ENCODE measurements around the gene TRIP10.
"Not testable (repeated sequence)": the region's sequence is repeated elsewhere in the genome, so short reads cannot be mapped to it uniquely, and the experiment has no call there.

TRIP10 gene, protein sequence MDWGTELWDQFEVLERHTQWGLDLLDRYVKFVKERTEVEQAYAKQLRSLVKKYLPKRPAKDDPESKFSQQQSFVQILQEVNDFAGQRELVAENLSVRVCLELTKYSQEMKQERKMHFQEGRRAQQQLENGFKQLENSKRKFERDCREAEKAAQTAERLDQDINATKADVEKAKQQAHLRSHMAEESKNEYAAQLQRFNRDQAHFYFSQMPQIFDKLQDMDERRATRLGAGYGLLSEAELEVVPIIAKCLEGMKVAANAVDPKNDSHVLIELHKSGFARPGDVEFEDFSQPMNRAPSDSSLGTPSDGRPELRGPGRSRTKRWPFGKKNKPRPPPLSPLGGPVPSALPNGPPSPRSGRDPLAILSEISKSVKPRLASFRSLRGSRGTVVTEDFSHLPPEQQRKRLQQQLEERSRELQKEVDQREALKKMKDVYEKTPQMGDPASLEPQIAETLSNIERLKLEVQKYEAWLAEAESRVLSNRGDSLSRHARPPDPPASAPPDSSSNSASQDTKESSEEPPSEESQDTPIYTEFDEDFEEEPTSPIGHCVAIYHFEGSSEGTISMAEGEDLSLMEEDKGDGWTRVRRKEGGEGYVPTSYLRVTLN

DNA sequence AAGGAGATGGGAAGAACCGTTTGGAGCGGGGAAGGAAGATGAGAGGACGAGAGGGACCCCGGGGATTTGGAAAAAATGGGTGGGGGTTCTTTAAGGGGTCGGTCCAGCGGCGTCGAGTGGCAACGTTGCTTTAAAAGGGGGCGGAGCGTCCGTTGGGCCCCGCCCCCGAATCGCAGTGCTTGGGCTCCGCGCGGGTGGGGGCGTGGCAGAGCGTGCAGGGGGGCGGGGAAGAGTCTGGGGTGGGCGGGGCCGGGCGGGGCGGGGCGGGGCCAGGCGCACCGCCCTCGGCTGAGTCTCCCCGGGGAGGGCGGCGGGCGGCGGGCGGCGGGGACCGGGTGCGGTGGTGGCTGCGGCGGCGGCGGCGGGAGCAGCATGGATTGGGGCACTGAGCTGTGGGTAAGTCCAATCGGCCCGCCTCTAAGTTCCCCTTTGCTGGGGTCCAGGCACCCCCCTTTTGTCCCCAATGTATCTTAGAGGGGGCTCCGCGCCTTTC, at the start of gene TRIP10:
Gene TRIP10, plus strand, starts transcription at position 291 of the 493 bp plus-strand sequence. Its CDS starts 82 bp downstream, at position 373.
- DNase-seq, result peak; percentile 43

DNA sequence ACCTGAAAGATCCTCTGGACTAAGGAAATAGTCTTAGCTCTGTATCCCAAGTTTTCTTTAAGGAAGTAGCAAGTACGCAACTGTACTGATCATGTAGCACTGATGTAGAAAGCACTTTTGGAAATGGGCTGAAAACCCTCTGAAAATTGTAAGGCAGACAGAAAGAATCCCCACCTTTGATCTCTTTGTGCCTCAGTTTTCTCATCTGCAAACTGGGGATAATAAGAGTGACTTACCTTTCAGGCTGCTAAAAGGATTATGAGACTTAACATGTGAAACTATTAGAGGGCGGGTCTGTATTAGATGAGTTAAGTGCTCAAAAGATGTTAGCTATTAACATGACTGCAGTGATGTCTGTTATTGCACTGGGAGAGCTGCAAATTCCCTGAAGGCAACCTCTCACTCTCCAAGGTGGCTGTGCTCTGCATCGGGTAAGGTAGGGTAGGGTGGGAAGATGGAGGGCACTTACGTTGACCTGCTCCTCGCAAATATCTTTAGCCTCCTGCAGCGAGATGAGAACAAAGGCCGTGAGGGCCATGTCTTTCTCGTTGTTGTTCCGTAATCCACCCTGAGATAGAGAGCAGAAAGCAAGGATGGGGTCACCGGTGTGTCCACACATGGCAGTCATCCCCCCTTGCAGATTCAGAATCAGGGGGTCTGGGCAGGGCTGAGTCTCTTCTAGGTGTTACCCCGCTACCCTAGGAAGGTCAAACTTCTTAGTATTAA, 49.2 kb upstream of the TRIP10 start:
- no peak for DNase-seq

DNA sequence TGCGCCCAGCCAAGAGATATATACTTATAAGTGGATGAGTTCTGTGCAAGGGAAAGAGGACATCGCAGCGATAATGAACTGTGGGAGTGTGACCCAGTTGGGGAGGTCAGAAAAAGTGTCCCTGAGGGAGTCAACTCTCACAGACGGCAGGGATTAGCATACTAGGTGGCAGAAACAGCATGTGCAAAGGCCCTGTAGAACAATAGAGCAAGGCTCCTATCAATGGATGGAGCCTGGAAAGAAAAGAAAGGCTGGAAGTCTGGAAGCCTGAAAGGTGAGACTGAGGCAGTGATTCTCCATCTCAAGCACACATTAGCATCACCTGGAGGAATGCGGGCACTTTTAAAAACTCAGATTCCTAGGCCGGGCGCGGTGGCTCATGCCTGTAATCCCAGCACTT, 48.1 kb upstream of the TRIP10 start:
- DNase-seq, result no peak

DNA sequence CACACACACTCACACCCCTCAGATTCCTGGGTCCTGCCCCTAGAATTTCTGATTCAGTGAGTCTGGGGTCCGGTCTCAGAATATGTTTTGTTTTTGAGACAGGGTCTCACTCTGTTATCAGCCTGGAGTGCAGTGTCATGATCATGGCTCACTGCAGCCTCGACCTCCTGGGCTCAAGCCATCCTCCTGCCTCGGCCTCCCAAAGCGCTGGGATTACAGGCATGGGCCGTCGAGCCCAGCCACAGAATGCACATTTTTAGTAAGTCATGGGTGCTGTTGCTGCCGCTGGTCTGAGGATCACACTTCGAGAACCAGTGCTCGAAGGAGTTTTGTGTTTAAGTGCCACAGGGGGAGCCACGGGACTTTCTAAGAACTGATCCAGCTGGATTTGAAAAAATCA, 47.5 kb upstream of the TRIP10 start:
- no peak for DNase-seq

DNA sequence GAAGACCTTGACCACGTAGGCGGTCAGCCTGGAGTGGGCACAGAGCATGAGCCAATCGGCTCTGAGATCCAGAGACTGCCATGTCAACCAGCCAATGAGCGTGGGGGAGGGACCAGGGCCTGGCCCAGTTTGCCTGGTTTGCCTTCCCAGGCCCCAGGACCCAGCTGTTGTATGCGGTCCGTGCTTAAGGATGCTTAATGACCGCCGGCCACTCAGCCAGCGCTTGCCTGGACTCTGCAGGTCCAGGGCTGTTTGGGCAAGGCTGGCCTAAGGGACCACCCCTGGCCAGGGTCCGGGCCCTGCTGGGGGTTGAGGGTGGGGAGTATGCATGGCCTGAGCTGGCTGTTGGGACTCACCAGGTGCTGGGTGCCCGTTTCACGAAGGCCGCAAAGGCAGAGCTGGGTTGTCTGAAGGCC, 46.4 kb upstream of the TRIP10 start:
- DNase-seq, result no peak

DNA sequence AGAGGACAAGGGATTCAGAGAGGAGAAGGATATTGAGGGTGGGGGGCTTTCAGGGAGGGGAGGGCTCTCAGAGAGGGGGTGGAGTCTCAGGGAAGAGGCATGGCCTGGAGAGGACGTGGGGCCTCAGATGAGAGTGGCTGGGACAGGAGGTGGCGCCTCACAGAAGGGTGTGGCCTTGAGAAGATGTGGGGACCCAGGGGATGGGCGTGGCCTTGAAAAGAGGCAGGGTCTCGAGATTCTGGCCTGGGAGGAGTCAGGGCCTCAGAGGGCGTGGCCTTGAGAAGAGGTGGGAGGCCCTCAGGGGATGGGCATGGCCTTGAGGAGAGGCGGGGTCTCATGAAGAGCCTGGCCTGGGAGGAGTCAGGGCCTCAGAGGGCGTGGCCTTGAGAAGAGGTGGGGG, 45.8 kb upstream of the TRIP10 start:
- no peak for DNase-seq

DNA sequence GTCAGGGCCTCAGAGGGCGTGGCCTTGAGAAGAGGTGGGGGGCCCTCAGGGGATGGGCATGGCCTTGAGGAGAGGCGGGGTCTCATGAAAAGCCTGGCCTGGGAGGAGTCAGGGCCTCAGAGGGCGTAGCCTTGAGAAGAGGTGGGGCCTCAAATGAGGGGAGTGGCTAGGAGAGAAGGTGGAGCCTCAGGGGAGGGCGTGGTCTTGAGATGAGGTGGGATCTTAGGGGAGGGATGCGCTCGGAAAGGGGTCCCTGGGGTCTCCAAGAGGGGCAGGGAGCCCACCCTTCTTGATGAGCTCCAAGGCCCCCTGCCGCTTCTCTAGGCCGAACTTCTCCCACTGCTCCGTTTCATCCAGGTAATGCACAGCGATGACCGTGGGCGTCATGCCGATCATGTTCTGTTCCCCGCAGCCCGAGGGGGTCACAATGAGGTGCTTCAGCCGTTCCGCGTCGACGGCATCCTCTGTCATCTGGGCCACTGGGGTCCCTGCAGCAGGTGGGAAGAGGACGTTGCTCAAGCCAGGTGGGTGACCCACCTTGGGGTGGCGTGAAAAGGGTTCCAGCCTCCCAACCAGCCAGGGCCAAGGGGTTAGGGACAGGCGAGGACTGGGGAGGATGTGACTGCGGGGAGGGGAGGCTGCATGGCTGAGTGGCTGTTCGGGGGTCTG, 45.2 kb upstream of the TRIP10 start:
- no peak for DNase-seq

DNA sequence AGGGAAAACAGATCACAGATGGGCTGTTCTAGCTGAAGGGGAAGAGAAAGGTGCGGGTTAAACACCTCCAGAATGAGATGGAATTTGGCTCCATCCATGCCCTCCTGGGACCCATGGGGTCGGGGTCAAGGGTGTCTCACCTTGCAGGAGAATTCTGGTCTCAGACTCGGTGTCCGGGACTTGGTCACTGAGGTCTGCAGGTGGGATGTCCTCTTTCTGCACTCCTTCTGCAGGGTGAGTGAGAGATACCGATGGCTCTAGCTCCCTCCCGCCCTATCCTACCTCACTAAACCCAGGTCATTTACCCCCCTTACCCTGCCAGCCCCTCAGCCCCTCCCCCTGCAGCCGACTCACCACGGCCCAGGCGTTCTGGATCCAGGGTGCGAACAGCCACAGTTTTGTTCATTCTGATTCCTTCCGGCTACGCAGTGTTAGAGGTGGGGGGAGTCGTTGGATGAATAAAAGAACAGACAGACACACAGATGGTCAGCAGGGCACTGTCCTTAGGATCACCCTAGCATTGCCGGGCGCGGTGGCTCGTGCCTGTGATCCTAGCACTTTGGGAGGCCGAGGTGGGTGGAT, 43.1 kb upstream of the TRIP10 start:
- no peak for DNase-seq

DNA sequence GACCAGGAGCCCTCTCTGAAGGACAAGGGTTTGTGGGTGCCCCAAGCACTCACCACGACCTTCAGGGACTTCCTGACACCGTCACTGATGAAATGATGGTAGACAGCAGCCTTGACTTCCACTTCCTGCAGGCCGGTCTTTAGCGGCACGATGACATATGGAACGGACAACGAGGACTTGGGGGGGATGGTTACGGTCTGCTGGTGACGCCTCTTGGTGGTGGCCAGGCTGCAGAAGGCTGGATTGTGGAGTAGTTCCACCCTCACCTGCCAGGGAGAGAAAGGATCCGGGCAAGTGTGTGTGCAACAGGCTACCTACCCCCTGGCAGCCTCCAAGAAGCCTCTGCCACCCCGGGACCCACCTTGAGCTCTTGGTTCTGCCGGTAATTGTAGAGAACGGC, 42.2 kb upstream of the TRIP10 start:
- no peak for DNase-seq

DNA sequence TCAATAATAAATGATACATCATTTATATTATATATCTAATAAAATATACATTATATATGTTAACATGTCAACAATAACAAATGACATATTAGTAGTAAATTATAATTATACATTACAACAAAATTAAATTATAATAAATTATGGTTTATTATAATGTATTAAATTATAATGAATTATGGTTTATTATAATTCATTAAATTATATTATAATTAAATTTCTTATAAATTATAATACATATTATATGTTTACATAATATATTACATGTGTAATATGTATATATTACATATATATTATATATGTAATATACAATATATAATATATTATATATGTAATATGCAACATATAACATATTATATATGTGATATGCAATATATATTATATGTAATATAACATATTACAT, 39.5 kb upstream of the TRIP10 start:
- no peak for DNase-seq

DNA sequence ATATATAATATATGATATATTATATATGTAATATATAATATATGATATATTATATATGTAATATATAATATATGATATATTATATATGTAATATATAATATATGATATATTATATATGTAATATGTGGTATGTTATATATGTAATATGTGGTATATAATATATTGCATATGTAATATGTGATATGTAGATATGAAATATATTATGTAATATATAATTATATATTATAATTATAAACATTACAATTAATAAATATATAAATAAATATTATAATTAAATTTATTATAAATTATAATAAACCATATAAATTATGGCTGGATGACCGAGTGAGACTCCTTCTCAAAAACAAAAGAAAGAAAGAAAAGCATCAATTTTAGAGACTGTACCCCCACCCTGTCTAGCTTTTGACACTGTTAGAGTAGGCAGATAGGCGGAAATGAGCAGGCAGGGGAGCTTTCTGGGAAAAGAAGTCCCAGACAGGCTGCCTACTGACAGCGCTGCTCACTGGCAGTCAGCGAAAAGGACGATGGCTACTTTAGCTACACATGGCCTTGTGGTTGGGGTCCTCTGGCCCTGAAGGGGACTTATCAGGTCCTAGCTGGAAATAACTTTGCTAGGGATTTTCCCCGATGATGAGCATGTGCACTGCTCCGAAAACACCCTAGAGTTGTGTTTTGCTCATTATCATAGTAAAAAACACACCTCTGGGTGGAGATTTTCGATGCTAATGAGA, 38.7 kb upstream of the TRIP10 start:
- no peak for DNase-seq

DNA sequence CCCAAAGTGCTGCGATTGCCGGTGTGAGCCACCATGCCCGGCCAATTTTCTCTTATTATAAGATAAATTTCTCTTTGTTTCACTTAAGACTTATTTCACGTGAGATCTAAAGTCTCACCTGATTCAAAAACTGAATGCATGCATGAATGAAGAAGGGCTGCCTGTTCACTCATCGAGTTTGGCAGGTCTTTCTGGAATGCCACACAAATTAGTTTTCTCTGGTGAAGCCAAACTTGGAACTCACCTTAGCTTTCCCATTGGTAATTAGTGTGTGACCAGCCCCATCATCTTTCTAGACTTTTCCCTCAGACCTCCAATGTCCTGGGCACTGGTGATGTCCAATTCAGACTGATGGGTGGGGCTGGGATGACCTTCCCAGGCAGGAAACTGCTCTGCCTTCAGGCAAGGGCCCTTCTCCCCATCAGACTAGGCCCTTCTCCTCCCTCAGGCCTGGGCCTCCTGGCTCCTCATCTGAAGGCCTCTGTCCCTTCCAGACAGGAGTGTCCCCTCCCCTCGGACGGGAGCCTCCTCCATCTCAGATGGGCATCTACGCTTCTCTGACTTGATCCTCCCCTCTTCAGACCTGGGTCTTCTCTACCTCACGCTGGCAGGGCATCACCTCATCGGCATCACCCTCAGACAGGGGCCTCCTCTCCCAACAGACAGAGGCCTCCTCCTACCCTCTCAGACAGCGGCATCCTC, 33.4 kb upstream of the TRIP10 start:
- DNase-seq, result no peak

DNA sequence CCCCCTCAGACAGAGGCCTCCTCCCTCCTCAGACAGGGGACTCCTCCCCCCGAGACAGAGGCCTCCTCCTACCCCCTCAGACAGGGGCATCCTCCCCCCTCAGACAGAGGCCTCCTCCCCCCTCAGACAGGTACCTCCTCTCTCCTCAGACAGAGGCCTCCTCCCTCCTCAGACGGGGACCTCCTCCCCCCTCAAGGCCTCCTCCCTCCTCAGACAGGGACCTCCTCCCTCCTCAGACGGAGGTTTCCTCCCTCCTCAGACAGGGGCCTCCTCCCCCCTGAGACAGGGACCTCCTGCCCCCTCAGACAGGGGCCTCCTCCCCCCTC, 32.9 kb upstream of the TRIP10 start:
- DNase-seq, result no peak

DNA sequence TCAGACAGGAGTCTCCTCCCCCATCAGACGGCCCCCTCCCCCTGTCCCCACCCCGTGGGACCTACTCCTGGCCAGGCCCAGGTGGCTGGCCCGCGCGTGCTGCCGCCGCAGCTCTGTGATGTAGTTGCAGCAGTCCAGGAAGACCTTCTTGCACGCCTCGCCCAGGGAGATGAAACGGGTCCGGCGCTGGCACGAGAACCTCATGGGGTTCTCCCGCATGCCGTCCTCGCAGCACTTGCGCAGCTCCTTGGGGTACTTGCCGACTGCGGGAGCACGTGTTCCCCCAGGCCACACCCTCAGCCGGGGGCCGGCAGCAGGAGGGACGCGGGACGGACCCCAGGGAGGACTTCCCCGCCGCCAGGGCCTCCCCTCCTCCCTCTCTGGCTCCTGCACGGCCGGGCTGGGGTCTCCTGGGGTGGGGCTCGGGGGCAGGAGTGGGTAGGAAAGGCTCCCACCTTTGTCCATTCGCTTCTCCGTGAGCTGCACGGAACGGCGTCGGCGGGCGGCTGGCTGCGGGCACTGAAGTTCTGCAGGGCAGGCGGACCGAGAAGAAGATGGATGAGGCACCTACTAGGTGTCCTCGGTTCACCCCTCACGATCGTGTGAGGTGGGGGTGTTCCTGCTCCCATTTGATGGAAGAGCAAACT, 32.3 kb upstream of the TRIP10 start:
- DNase-seq, result no peak

DNA sequence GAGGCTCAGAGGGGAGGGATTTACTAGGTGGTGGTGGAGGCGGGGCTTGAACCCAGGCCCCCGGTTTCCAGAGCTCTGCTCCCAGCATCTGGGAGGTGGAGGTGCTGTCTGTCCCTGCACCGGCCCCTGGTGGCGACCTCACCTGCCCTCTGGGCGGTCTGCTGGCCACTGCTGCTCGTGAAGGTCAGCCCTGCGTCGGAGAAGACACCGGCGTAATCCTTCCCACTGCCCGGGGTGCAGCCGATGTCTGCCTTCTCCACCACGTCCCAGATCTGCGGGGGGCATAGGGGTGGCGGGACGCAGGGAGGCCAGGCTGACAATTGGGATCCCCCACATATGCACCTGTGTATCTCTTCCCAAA, 31.8 kb upstream of the TRIP10 start:
- DNase-seq, result no peak

DNA sequence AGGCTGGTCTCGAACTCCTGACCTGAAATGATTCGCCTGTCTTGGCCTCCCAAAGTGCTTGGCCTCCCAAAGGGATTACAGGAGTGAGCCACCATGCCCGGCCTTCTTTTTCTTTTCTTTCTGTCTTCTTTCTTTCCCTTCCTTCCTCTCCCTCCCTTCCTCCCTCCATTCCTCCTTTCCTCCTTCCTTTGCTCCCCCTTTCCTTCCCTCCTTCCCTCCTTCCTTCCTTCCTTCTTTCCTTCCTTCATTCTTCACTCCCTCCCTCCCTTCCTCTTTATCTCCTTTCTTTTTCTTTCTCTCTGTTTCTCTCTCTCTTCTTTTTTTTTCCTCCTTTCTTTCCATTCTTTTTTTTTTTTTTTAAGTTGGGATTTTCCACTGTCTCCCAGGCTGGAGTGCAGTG, 31.1 kb upstream of the TRIP10 start:
- no peak for DNase-seq

DNA sequence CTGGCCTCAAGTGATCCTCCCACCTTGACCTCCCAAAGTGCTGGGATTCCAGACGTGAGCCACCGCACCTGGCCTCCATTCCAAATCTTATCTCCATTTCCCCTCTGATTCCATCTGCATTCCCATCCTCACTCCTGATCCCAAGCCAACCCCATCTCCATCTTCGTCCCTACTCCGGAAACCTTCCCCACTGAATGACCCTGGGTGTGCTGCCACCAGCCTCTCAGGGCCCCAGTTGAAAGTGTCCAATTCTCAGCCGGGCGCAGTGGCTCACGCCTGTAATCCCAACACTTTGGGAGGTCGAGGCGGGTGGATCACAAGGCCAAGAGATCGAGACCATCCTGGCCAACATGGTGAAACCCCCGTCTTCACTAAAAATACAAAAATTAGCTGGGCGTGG, 30.6 kb upstream of the TRIP10 start:
- not testable (repeated sequence) for DNase-seq

DNA sequence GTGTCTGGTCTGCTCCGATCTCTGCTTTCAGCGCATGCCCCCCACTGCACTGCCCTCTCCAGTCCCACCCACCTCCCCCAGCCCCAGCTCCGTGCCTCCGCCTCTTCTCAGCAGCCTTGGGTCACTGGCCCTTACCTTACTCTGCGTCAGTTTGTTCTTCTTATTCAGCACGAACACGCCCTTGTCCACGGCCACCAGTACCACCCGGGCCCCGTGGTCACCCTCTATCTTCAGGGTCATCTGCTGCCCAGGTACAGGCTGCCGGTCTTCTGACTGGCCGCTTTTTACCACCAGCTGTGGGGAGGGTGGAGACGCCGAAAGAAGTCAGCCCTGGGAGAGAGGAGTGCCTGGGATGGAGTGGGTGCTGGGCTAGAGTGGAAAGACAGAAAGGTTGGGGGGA, 29.9 kb upstream of the TRIP10 start:
- DNase-seq, result no peak

DNA sequence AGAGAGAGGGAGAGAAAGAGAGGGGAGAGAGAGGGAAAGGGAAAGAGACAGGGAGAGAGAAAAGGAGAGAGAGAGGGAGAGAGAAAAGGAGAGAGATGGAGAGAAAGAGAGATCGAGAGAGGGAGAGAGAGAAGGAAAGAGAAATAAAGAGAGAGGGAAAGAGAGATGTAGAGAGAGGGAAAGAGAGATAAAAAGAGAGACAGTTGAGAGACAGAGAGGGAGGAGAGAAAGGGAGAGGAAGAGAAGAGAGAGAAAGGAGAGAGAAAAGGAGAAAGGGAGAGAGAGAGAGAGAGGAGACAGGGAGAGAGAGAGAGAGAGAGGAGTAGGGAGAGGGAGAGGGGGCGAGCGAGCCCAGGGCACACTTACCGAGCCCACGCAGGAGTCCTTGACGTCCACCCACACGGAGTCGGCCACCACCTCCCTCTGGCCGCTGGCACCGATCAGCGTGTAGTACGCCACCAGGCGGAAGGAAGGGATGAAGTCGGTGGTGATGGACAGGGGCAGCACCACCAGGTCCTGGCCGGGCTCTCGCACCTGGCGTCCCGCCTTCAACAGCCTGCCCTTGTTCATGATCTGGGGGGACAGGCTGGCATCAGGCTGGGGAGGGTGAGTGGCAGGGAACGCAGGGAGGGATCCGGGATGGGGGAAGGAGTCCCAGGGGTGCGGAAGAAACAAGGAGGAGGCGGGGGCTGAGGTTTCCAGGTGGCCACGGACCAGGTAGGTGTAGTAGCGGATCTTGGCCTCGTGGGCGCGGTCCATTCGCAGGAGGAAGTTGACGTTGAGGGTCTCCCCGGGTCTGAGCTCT, 29.0 kb upstream of the TRIP10 start:
- no peak for DNase-seq

DNA sequence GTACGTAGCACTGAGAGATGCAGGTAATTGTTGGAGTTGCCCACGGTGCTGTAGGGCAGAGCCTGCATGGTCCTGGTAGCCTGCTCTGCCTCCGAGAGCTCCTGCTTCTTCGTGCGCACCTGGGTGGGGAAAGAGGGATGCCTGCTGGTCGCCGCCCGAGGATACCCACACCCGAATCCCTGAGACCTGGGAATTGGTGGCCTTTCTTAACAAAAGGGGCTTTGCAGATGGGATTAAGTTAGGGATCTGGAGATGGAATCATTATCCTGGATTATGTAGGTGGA, 28.5 kb upstream of the TRIP10 start:
- DNase-seq, result no peak

DNA sequence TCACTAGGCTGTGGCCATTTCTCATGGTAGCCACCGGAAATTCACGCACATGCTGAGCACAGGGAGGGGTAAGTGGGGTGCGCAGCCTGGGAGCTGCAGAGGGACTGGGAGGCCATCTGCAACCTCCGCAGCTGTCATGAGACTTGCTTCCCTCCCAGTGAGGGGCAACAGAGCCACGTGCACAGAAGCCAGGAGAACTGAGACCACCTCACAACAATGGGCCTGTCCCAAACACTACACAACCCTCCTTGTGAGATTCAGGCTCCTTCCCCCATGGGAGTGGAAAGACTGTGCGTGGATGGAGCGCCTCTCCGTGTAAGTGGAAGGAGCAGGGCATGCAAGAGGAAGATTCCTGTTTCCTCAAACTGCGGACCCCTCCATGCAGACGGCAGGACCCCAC, 27.9 kb upstream of the TRIP10 start:
- DNase-seq, result no peak
